Measurements from ENCODE around the gene RHOT2. TPM values are rescaled to one million over a fixed set of nuclear protein-coding genes. Genes with fewer than 3 reads are reported as not detected.

RHOT2 gene
- total RNA-seq, 1 experiment from 2014 or later: 98.5 TPM

DNA sequence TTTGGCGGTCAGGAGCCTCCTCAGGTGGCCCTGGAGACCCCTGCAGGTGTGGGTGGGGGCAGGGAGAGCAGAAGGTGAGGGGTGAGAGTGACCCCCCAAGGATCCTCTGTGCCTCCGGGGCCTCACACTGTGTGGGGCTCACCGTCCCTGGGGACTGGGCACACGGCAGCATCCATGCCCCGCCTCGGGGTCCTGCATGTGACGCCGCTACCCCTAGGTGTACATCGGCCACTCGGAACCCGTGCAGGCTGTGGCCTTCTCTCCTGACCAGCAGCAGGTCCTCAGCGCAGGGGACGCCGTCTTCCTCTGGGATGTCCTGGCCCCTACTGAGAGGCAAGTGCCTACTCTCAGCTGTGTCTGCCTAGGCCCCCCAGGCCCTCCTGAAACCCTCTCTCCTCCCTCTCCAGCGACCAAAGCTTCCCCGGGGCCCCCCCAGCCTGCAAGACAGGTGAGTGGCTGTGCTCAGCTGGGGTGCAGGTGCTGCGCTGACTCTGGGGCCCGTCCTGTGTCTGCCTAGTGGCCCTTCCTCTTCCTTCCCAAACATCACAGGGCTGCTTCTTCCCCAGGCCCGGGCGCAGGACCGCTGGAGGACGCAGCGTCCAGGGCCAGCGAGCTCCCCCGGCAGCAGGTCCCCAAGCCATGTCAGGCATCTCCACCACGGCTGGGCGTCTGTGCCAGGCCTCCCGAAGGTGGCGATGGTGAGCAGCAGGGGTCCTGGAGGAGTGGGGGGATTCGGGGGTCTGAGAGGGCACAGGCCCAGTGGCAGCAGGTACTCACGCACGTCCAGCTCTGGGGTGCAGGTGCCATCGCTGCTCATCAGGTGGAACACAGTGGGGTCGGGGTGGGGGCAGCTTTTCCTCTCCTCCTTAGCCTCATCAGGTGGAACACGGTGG, 9.0 kb upstream of the RHOT2 start:
- Histone ChIP-seq H3K9ac (ENCODE audit: low read length) (no peak overlapping the region), H3K9me2 (ENCODE audit: insufficient read depth) (no peaks in the 10 kb centered on the region), H3K36me3 (ENCODE audit: control insufficient read depth in 1 of 2, insufficient read depth in 2 of 2, low read length in 2 of 2) (no peaks in the 10 kb centered on the region), H3K4me2 (ENCODE audit: low read length) (no peak overlapping the region), H4K20me1 (ENCODE audit: insufficient read depth) (no peaks in the 10 kb centered on the region), H3K27ac (ENCODE audit: low read depth, low read length) (no peak overlapping the region; the same call in 1 of the 2 replicates), H3K79me2 (ENCODE audit: insufficient read depth, low read length) (no peaks in the 10 kb centered on the region), H3K9me3 (ENCODE audit: control insufficient read depth in 1 of 2, insufficient read depth in 1 of 2, low read depth in 1 of 2, low read length in 2 of 2) (no peaks in the 10 kb centered on the region), H3K4me1 (ENCODE audit: control insufficient read depth in 1 of 2, insufficient read depth in 2 of 2, low read length in 2 of 2) (peaks cover 3 to 9% of the 10 kb centered on the region in 2 experiments; a peak in 2 of 4 replicates), H3K27me3 (ENCODE audit: insufficient read depth, low read length) (no peaks in the 10 kb centered on the region), H2AFZ (ENCODE audit: low read depth, low read length, poor library complexity, severe bottlenecking) (no peak overlapping the region), H3K4me3 (replicated peaks in 1 of 2; ENCODE audit: low read depth in 1 of 2, low read length in 2 of 2) (no peak overlapping the region)
- CTCF ChIA-PET: interaction anchor here (2.6 kb wide), 1 partner anchor 10 kb away, joined by 13 read pairs; the partner anchor contains the start of gene WDR90
- BruUV-seq (replicated peaks): no TSS peak
- intact Hi-C loops (cut with micrococcal nuclease): no loop called here
- RAD21 ChIA-PET (ENCODE audit: low non-redundant PET in 1 of 2, low total read pairs in 2 of 2, uncharacterized antibody in 2 of 2, unreplicated experiment in 2 of 2): no interaction called here
- POLR2A ChIA-PET: interaction anchor here (1.9 kb wide), 1 partner anchor 8 kb away, joined by 4 read pairs; no protein-coding TSS in a partner anchor
- DNase-seq (ENCODE audit: low read depth, low spot score) (no peak), ATAC-seq (no peak)
- TF ChIP-seq EZH2 (IDR thresholded peaks at IDR 0.05) (no peak), JUND (IDR thresholded peaks at IDR 0.05) (no peak), REST (IDR thresholded peaks at IDR 0.05; ENCODE audit: low read depth) (no peak), EZH2phosphoT487 (IDR thresholded peaks at IDR 0.05; ENCODE audit: borderline replicate concordance) (no peak), ATF3 (IDR thresholded peaks at IDR 0.05) (no peak), SRF (IDR thresholded peaks at IDR 0.05; ENCODE audit: low read depth) (no peak), FOSL1 (IDR thresholded peaks at IDR 0.05; ENCODE audit: low read depth) (no peak), POLR2A (IDR thresholded peaks at IDR 0.05; ENCODE audit: borderline replicate concordance, extremely low read depth, insufficient read depth, insufficient read length) (no peak), RAD21 (IDR thresholded peaks at IDR 0.05; ENCODE audit: low read depth) (no peak), EGR1 (IDR thresholded peaks at IDR 0.05; ENCODE audit: low read depth) (no peak), TCF7L2 (IDR thresholded peaks at IDR 0.05; ENCODE audit: borderline replicate concordance, extremely low read depth, insufficient read depth, insufficient read length) (no peak)
- TF ChIP-seq, protein P1, sequence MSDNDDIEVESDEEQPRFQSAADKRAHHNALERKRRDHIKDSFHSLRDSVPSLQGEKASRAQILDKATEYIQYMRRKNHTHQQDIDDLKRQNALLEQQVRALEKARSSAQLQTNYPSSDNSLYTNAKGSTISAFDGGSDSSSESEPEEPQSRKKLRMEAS (IDR thresholded peaks at IDR 0.05): no peak
- TF ChIP-seq, protein P2, sequence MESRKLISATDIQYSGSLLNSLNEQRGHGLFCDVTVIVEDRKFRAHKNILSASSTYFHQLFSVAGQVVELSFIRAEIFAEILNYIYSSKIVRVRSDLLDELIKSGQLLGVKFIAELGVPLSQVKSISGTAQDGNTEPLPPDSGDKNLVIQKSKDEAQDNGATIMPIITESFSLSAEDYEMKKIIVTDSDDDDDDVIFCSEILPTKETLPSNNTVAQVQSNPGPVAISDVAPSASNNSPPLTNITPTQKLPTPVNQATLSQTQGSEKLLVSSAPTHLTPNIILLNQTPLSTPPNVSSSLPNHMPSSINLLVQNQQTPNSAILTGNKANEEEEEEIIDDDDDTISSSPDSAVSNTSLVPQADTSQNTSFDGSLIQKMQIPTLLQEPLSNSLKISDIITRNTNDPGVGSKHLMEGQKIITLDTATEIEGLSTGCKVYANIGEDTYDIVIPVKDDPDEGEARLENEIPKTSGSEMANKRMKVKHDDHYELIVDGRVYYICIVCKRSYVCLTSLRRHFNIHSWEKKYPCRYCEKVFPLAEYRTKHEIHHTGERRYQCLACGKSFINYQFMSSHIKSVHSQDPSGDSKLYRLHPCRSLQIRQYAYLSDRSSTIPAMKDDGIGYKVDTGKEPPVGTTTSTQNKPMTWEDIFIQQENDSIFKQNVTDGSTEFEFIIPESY (IDR thresholded peaks at IDR 0.05; ENCODE audit: extremely low read depth, insufficient replicate concordance, low read length): no peak
- TF ChIP-seq, protein P3, sequence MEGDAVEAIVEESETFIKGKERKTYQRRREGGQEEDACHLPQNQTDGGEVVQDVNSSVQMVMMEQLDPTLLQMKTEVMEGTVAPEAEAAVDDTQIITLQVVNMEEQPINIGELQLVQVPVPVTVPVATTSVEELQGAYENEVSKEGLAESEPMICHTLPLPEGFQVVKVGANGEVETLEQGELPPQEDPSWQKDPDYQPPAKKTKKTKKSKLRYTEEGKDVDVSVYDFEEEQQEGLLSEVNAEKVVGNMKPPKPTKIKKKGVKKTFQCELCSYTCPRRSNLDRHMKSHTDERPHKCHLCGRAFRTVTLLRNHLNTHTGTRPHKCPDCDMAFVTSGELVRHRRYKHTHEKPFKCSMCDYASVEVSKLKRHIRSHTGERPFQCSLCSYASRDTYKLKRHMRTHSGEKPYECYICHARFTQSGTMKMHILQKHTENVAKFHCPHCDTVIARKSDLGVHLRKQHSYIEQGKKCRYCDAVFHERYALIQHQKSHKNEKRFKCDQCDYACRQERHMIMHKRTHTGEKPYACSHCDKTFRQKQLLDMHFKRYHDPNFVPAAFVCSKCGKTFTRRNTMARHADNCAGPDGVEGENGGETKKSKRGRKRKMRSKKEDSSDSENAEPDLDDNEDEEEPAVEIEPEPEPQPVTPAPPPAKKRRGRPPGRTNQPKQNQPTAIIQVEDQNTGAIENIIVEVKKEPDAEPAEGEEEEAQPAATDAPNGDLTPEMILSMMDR (IDR thresholded peaks at IDR 0.05 in 2 of 3, conservative IDR thresholded peaks at IDR 0.05 in 1 of 3; ENCODE audit: borderline replicate concordance in 1 of 3, insufficient read depth in 1 of 3, low read depth in 2 of 3, low read length in 2 of 3): no peak

Measured in HCT116 (cell line).